Neuronal stem cell (in vitro differentiated cells): ENCODE results near the gene FAM83F.

ENCODE experiments used
- DNase-seq: peaks from one replicate; pipeline ENCODE4 v3.0.0-alpha.2; 2013; ENCODE audit warnings: low spot score
- H2AFZ ChIP-seq: one replicate; pipeline ENCODE4 v1.6.1; 2013; ENCODE audit warnings: mild to moderate bottlenecking, low read length, inconsistent platforms
- H2AK5ac ChIP-seq: 2 replicates; pipeline ENCODE4 v1.6.1; 2013; ENCODE audit warnings: low read depth, mild to moderate bottlenecking, inconsistent platforms, low read length, moderate library complexity, mixed read lengths
- H2BK120ac ChIP-seq: 2 replicates; pipeline ENCODE4 v1.6.1; 2013; ENCODE audit warnings: low read depth, mild to moderate bottlenecking, inconsistent platforms, low read length, moderate library complexity, mixed read lengths
- H2BK12ac ChIP-seq: one replicate; pipeline ENCODE4 v1.6.1; 2013; ENCODE audit warnings: low read length, inconsistent platforms
- H2BK15ac ChIP-seq: 2 replicates; pipeline ENCODE4 v1.6.1; 2013; ENCODE audit warnings: mild to moderate bottlenecking, low read length, inconsistent platforms, mixed read lengths
- H2BK5ac ChIP-seq: one replicate; pipeline ENCODE4 v1.6.1; 2013; ENCODE audit warnings: inconsistent platforms, mild to moderate bottlenecking, low read length, moderate library complexity
- H3K14ac ChIP-seq: one replicate; pipeline ENCODE4 v1.6.1; 2013; ENCODE audit warnings: low read length, inconsistent platforms
- H3K18ac ChIP-seq: 2 replicates; pipeline ENCODE4 v1.6.1; 2013; ENCODE audit warnings: low read length, inconsistent platforms
- H3K23ac ChIP-seq: 2 replicates; pipeline ENCODE4 v1.6.1; 2013; ENCODE audit warnings: low read depth, mild to moderate bottlenecking, mixed read lengths, low read length, inconsistent platforms; ENCODE audit not compliant: poor library complexity
- H3K27ac ChIP-seq: replicated peaks from 3 replicates; pipeline ENCODE4 v1.5.1; 2013; ENCODE audit warnings: low read length, inconsistent platforms
- H3K27me3 ChIP-seq, 3 experiments: 2 replicates each; pipeline ENCODE4 v1.6.1; 2013; ENCODE audit warnings: low read length in 3 of 3, mild to moderate bottlenecking in 2 of 3, inconsistent platforms in 1 of 3, low read depth in 1 of 3, mixed read lengths in 1 of 3, moderate library complexity in 1 of 3; ENCODE audit not compliant: control insufficient read depth in 3 of 3, insufficient read depth in 3 of 3
- H3K36me3 ChIP-seq, 2 donors: replicated peaks in 1 of 2; 2 replicates each; pipeline ENCODE4 v1.6.1; 2013; ENCODE audit warnings: low read length in 2 of 2; ENCODE audit not compliant: control insufficient read depth in 2 of 2, insufficient read depth in 2 of 2
- H3K4ac ChIP-seq: 2 replicates; pipeline ENCODE4 v1.6.1; 2013; ENCODE audit warnings: inconsistent platforms, mild to moderate bottlenecking, low read length, moderate library complexity
- H3K4me1 ChIP-seq, 2 donors: 1 replicate in 1 of 2; 2 replicates in 1 of 2; pipeline ENCODE4 v1.6.1; 2013; ENCODE audit warnings: low read length in 2 of 2, low read depth in 1 of 2; ENCODE audit not compliant: control insufficient read depth in 2 of 2, insufficient read depth in 1 of 2
- H3K4me2 ChIP-seq: one replicate; pipeline ENCODE4 v1.6.1; 2013; ENCODE audit warnings: mild to moderate bottlenecking, low read length, inconsistent platforms; ENCODE audit not compliant: insufficient read depth, poor library complexity, severe bottlenecking
- H3K4me3 ChIP-seq, 2 donors: 2 replicates each; pipeline ENCODE4 v1.5.1; 2013; ENCODE audit warnings: low read length in 2 of 2, mild to moderate bottlenecking in 2 of 2, inconsistent platforms in 1 of 2, moderate library complexity in 1 of 2
- H3K79me1 ChIP-seq: one replicate; pipeline ENCODE4 v1.6.1; 2013; ENCODE audit warnings: low read depth, mild to moderate bottlenecking, inconsistent platforms, low read length, moderate library complexity
- H3K9ac ChIP-seq: one replicate; pipeline ENCODE4 v1.6.1; 2013; ENCODE audit warnings: mild to moderate bottlenecking, low read depth, low read length, inconsistent platforms; ENCODE audit not compliant: poor library complexity
- H3K9me3 ChIP-seq, 2 donors: replicated peaks in 1 of 2; 2 replicates each; pipeline versions ENCODE3 to v1.6.1; 2013; ENCODE audit warnings: low read length in 2 of 2, mild to moderate bottlenecking in 2 of 2, inconsistent platforms in 1 of 2, low read depth in 1 of 2, mixed read lengths in 1 of 2, moderate library complexity in 1 of 2; ENCODE audit not compliant: control insufficient read depth in 2 of 2, insufficient read depth in 1 of 2
- H4K8ac ChIP-seq: one replicate; pipeline ENCODE4 v1.6.1; 2013; ENCODE audit warnings: low read depth, mild to moderate bottlenecking, inconsistent platforms, low read length, moderate library complexity
- H4K91ac ChIP-seq: one replicate; pipeline ENCODE4 v1.6.1; 2013; ENCODE audit warnings: low read length, low read depth, mild to moderate bottlenecking, inconsistent platforms; ENCODE audit not compliant: poor library complexity
- WGBS, 2 donors: extraction: QIAGEN DNeasy Blood & Tissue Kit; methylation state at CpG; one replicate each; pipeline ENCODE4 v1.1.7; 2013; ENCODE audit warnings: missing lambda C conversion rate in 2 of 2, mixed read lengths in 1 of 2; ENCODE audit not compliant: insufficient read length in 2 of 2, insufficient replicate concordance in 1 of 2; ENCODE audit errors: extremely low coverage in 2 of 2; 5-methylcytosine and 5-hydroxymethylcytosine counted together

The FAM83F gene

DNA sequence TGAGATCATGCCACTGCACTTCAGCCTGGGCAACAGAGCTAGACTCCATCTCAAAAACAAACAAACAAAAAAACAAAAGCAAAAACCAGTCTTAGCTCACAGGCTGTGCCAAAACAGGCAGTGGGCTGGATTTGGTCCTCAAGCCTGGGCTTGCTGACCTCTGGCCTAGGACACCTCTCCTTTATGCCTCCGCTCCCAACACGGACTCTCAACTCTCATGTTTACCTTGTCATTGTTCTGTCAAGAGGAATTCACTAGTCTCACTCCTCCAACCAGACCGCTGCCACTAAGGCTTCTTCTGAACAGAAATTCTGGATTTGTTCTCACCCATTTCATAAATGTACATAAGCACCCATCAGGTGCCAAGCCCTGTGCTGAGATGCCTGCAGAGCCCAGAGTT lies 42.6 kb downstream of the FAM83F start:
- Histone ChIP-seq H3K4me1 (no peaks in the 10 kb centered on the region), H3K9me3 (no peaks in the 10 kb centered on the region), H2BK5ac (no peak overlapping the region), H3K27ac (no peak overlapping the region), H4K91ac (no peak overlapping the region), H3K79me1 (no peaks in the 10 kb centered on the region), H3K36me3 (no peaks in the 10 kb centered on the region), H3K4me3 (no peak overlapping the region), H3K23ac (no peak overlapping the region), H2AK5ac (no peak overlapping the region), H3K4ac (no peak overlapping the region), H3K4me2 (no peak overlapping the region), H2BK12ac (no peak overlapping the region), H3K18ac (no peak overlapping the region), H2AFZ (no peak overlapping the region), H2BK15ac (no peak overlapping the region), H2BK120ac (no peak overlapping the region), H3K27me3 (peaks cover 0 to 54% (median 24%) of the 10 kb centered on the region in 3 experiments), H3K14ac (no peak overlapping the region), H3K9ac (no peak overlapping the region), H4K8ac (no peak overlapping the region)
- no CpG with 5 or more reads among the region's 3 CpGs for WGBS, 2 donors
- DNase-seq: no peak

GRCh38 chr22:40039482-40040115 lies 44.8 kb downstream of the FAM83F start:
- Histone ChIP-seq H3K27ac (no peak overlapping the region), H3K4me1 (no peaks in the 10 kb centered on the region), H3K27me3 (peaks cover 0 to 43% (median 25%) of the 10 kb centered on the region in 3 experiments), H2BK5ac (no peak overlapping the region), H3K9me3 (no peaks in the 10 kb centered on the region), H3K18ac (no peak overlapping the region), H2AK5ac (no peak overlapping the region), H2BK15ac (no peak overlapping the region), H2AFZ (no peak overlapping the region), H2BK12ac (no peak overlapping the region), H3K14ac (no peak overlapping the region), H3K4me3 (no peak overlapping the region), H4K91ac (no peak overlapping the region), H3K36me3 (no peaks in the 10 kb centered on the region), H3K23ac (no peak overlapping the region), H3K4ac (no peak overlapping the region), H3K4me2 (no peak overlapping the region), H2BK120ac (no peak overlapping the region), H3K9ac (no peak overlapping the region), H3K79me1 (no peaks in the 10 kb centered on the region), H4K8ac (no peak overlapping the region)
- DNase-seq: no peak
- no CpG with 5 or more reads among the region's 11 CpGs for WGBS, 2 donors

DNA sequence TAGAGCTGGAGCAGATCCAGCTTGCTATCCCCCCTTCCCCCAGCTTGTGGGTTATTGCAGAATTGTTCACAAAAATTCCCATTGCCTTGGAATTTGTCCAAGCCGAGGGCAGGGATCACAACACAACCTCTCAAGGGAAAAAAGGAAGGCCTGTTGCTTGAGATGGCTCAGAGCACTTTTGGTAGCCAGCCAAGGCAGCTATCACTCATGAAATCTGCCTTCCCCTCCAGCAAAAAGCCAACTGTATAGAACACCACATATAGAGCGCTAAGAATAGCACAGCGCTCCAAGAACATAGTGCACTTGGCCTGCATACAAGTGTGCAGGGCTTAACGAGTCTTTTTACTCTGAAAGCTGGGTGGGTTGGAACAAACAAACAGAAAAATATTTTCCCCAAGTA lies 46.2 kb downstream of the FAM83F start:
- H3K4me1 ChIP-seq: peaks cover 0 to 2% of the 10 kb centered on the region in 2 donors
- H3K79me1 ChIP-seq: peaks cover 3% of the 10 kb centered on the region
- WGBS, 2 donors: no CpG with 5 or more reads among the region's 4 CpGs
- no peak overlapping the region for H2AFZ ChIP-seq
- H2BK120ac ChIP-seq: no peak overlapping the region
- H3K4me3 ChIP-seq: no peak overlapping the region
- no peak overlapping the region for H2BK5ac ChIP-seq
- H2BK12ac ChIP-seq: no peak overlapping the region
- no peak overlapping the region for H2AK5ac ChIP-seq
- H2BK15ac ChIP-seq: no peak overlapping the region
- no peak overlapping the region for H3K9ac ChIP-seq
- no peak overlapping the region for H3K18ac ChIP-seq
- H3K36me3 ChIP-seq: no peaks in the 10 kb centered on the region
- no peak overlapping the region for H3K14ac ChIP-seq
- no peak overlapping the region for H3K23ac ChIP-seq
- H3K4ac ChIP-seq: no peak overlapping the region
- H3K4me2 ChIP-seq: no peak overlapping the region
- no peak overlapping the region for H3K27ac ChIP-seq
- no peak overlapping the region for H4K8ac ChIP-seq
- no peak overlapping the region for H4K91ac ChIP-seq
- peaks cover 0 to 29% (median 25%) of the 10 kb centered on the region in 3 experiments for H3K27me3 ChIP-seq
- no peak for DNase-seq
- no peaks in the 10 kb centered on the region for H3K9me3 ChIP-seq

- Histone ChIP-seq H4K8ac (no peak overlapping the region), H2BK120ac (no peak overlapping the region)
- WGBS, 2 donors: no CpG with 5 or more reads among the region's 8 CpGs
Observed at GRCh38 chr22:40041366-40042137, 46.8 kb downstream of the FAM83F start.

More at GRCh38 chr22:40041366-40042137, 46.8 kb downstream of the FAM83F start:
- Histone ChIP-seq H2AFZ (no peak overlapping the region), H2BK5ac (no peak overlapping the region), H3K23ac (no peak overlapping the region), H3K36me3 (no peaks in the 10 kb centered on the region), H3K4me3 (no peak overlapping the region), H2BK12ac (no peak overlapping the region), H2BK15ac (no peak overlapping the region), H3K4me1 (peaks cover 0 to 5% of the 10 kb centered on the region in 2 donors), H3K4ac (no peak overlapping the region), H4K91ac (no peak overlapping the region), H3K9ac (no peak overlapping the region), H3K9me3 (no peaks in the 10 kb centered on the region), H3K18ac (no peak overlapping the region), H3K79me1 (peaks cover 3% of the 10 kb centered on the region), H2AK5ac (no peak overlapping the region), H3K14ac (no peak overlapping the region), H3K27me3 (peaks cover 0 to 27% (median 25%) of the 10 kb centered on the region in 3 experiments), H3K4me2 (no peak overlapping the region), H3K27ac (no peak overlapping the region)
- no peak for DNase-seq
